WERI-Rb-1 (cell line): ENCODE data around the gene FAM241B.

Experiments
- DNase-seq: peaks from one replicate; pipeline ENCODE4 v3.0.0-alpha.2; 2020
- H3K27ac ChIP-seq: fragments of 250-450 bp; sonication (Bioruptor Pico); 2 replicates; pipeline ENCODE4 v1.5.1; 2020; ENCODE audit warnings: mild to moderate bottlenecking, moderate library complexity
- H3K27me3 ChIP-seq: fragments of 250-450 bp; sonication (Bioruptor Pico); 2 replicates; pipeline ENCODE4 v1.5.1; 2021; ENCODE audit warnings: mild to moderate bottlenecking, low read depth, moderate library complexity; ENCODE audit not compliant: insufficient read depth, severe bottlenecking
- H3K36me3 ChIP-seq: fragments of 250-450 bp; sonication (Bioruptor Pico); 2 replicates; pipeline ENCODE4 v1.5.1; 2020; ENCODE audit warnings: mild to moderate bottlenecking, moderate library complexity
- H3K4me3 ChIP-seq: 2 replicates; pipeline ENCODE4 v1.5.1; 2011; ENCODE audit warnings: low read depth, mild to moderate bottlenecking, control low read depth, low read length
- H3K9me3 ChIP-seq: fragments of 250-450 bp; sonication (Bioruptor Pico); 2 replicates; pipeline ENCODE4 v1.5.1; 2021; ENCODE audit warnings: mild to moderate bottlenecking, moderate library complexity; ENCODE audit not compliant: severe bottlenecking
- TF ChIP-seq, protein P1 (sequence below): IDR thresholded peaks from 2 replicates; pipeline ENCODE4 v1.5.1; 2011; ENCODE audit warnings: low read depth, mild to moderate bottlenecking, control low read depth, inconsistent platforms, low read length

FAM241B gene

DNA sequence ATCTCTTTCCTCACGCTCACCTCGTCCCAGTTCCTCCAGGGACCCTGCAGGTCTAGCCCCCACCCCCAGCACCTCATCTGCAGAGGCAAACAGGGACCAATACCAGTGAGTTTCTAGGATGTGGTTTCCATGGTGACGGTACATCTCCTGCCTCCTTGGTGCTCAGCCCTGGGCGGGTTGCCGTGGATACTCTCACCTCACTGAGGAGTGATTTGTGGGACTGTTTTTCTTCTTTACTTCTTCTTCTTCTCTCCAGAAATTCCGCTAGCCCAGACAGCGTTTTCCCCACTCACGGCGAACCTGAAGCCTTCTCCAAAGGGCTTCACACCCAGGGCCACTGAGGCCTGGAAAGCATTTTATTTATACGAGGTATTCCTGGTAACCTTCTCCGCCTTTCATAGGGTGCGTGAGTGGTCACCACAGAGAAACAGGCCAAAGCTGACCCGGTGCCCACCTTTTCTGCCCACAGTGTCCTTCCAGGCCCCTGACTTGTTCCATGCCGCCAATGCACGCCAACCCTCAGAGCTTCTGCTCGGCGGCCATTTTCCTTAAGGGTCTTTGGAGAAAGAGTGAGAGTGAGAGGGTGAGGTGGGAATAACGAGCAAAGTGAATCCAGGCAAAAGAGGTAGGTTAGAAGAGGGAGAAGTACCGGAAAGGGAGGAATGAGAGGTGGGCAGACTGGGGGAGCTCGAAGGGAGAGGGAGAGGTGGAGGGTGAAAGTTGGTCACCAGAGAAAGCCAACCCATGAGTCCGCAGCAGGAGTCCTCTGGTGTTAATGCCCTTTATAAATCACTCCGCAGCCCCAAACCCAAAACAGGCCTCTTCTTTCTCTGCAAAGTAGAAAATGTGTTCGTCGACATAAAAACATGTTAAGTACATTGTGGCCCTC lies 15.5 kb downstream of the FAM241B start:
- no peak overlapping the region for H3K27ac ChIP-seq
- TF ChIP-seq, protein P1, sequence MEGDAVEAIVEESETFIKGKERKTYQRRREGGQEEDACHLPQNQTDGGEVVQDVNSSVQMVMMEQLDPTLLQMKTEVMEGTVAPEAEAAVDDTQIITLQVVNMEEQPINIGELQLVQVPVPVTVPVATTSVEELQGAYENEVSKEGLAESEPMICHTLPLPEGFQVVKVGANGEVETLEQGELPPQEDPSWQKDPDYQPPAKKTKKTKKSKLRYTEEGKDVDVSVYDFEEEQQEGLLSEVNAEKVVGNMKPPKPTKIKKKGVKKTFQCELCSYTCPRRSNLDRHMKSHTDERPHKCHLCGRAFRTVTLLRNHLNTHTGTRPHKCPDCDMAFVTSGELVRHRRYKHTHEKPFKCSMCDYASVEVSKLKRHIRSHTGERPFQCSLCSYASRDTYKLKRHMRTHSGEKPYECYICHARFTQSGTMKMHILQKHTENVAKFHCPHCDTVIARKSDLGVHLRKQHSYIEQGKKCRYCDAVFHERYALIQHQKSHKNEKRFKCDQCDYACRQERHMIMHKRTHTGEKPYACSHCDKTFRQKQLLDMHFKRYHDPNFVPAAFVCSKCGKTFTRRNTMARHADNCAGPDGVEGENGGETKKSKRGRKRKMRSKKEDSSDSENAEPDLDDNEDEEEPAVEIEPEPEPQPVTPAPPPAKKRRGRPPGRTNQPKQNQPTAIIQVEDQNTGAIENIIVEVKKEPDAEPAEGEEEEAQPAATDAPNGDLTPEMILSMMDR, result no peak
- H3K9me3 ChIP-seq, result no peaks in the 10 kb centered on the region
- no peak for DNase-seq
- no peaks in the 10 kb centered on the region for H3K27me3 ChIP-seq
- H3K4me3 ChIP-seq, result no peak overlapping the region
- H3K36me3 ChIP-seq, result no peaks in the 10 kb centered on the region

DNA sequence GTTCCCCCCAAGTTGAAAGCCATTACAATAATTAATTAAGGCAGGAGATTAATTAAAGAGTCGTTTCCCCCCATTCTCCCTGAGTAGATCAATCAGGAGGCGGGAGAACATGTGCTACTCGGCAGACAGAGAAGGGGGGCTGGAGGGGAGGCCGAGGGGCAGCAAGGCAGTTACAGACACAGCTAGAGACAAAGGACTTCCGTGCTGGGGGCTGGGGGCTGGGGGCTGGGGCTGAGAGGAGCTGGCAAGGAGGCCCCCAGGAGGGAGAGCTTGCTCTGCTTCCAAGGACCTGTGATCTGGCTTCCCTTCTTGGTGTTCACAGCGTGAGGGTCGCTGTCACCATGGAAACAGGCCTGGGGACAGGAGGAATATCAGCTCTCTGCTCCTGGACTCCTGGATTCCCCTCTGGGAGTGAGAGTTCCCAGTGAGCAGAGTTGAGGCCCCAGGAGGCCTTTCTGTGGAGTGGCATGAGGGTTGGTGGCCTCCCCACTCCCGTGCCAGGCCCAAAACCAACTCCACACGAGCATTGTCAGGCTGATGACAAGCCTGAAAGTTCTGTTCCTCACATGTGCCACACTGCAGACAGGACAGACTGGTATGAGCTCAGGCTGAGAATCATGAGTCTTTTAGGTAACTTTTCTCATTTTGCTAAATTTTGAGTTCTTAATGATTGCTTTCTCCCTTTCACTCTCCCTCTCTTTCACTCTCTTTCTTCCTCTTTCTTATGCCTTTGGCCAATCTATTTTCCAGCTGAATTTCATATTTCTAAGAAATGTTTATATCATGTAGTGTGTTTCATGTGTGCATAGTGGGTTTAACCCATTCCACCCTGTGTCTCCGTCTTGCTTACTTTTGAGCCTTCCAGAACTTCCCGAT lies 16.4 kb downstream of the FAM241B start:
- TF ChIP-seq, protein P1, result no peak
- H3K27ac ChIP-seq, result no peak overlapping the region
- H3K9me3 ChIP-seq, result no peaks in the 10 kb centered on the region
- no peaks in the 10 kb centered on the region for H3K36me3 ChIP-seq
- H3K4me3 ChIP-seq, result no peak overlapping the region
- H3K27me3 ChIP-seq, result no peaks in the 10 kb centered on the region
- no peak for DNase-seq

DNA sequence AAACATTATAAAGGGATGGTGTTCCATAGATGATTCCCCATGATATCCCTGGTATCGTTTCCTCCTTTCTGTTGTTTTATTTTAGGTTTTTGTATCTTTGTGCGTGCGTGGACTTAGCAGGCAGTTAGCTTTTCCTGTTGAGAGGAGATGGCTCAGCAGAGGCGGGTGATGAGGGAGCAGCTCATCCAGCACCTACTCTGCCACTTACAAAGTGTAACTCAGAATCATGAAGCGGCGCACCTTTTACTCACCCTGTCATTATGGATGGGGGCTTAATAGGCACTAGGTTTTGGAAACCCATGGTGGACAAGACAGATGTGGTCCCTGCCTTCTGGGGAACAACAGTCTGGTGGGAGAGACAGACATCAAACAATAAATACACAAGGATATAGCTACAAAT lies 17.1 kb downstream of the FAM241B start:
- TF ChIP-seq, protein P1, result no peak
- no peak for DNase-seq
- no peaks in the 10 kb centered on the region for H3K36me3 ChIP-seq
- H3K27me3 ChIP-seq, result no peaks in the 10 kb centered on the region
- no peak overlapping the region for H3K4me3 ChIP-seq
- H3K9me3 ChIP-seq, result no peaks in the 10 kb centered on the region
- H3K27ac ChIP-seq, result no peak overlapping the region

DNA sequence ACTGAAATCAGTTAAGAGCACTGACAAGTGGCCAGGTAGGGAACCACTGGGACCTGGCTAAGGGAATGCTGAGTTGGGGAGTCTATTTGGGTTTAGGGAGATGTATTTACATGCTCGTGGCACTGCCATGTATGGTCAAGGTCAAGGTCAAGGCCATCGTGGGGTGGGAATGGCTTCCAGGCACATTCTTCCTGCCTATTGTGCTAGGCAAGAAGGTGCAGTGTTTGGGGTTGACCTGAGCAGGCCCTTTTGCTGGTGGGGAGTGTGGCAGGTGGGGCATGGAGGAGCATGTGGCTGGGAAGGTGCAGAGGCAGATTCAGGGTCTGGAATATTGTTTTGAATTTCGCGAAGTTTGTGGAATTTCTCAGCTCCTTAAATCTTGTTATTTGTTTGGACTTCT lies 17.8 kb downstream of the FAM241B start:
- H3K27me3 ChIP-seq, result no peaks in the 10 kb centered on the region
- no peak overlapping the region for H3K4me3 ChIP-seq
- no peak for DNase-seq
- H3K36me3 ChIP-seq, result no peaks in the 10 kb centered on the region
- no peak overlapping the region for H3K27ac ChIP-seq
- TF ChIP-seq, protein P1, result no peak
- no peaks in the 10 kb centered on the region for H3K9me3 ChIP-seq

DNA sequence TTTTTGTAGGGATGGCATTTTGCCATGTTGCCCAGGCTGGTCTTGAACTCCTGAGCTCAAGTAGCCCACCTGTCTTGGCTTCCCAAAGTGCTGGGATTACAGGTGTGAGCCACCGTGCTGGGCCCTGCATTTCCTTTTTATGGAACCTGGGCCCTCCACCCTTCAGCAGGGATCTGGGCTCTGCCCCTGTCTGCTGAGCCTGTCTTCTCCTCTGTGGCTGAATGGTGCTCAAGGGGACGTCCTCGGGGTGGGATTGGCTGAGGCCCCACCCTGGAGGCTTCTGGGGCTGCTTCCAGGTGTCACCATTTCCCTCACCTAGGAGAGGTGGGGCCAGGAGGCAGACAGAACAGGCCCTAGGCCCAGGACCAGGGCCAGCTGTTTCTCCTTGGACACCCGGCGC lies 18.4 kb downstream of the FAM241B start:
- no peak for DNase-seq
- Histone ChIP-seq H3K27me3 (no peaks in the 10 kb centered on the region), H3K4me3 (no peak overlapping the region), H3K9me3 (no peaks in the 10 kb centered on the region), H3K27ac (no peak overlapping the region), H3K36me3 (no peaks in the 10 kb centered on the region)
- TF ChIP-seq, protein P1, result no peak
